GM21528 (cell line): ENCODE data around the gene POTEM.
"Not testable (repeated sequence)": the region's sequence is repeated elsewhere in the genome, so short reads cannot be mapped to it uniquely, and the experiment has no call there.

Experiments used
- ATAC-seq: cut with Tn5 transposase; IDR thresholded peaks from one replicate; pipeline ENCODE4 v1.9.1; 2021; ENCODE audit warnings: mild to moderate bottlenecking, moderate library complexity; ENCODE audit not compliant: unreplicated experiment, low FRiP score

POTEM gene

DNA sequence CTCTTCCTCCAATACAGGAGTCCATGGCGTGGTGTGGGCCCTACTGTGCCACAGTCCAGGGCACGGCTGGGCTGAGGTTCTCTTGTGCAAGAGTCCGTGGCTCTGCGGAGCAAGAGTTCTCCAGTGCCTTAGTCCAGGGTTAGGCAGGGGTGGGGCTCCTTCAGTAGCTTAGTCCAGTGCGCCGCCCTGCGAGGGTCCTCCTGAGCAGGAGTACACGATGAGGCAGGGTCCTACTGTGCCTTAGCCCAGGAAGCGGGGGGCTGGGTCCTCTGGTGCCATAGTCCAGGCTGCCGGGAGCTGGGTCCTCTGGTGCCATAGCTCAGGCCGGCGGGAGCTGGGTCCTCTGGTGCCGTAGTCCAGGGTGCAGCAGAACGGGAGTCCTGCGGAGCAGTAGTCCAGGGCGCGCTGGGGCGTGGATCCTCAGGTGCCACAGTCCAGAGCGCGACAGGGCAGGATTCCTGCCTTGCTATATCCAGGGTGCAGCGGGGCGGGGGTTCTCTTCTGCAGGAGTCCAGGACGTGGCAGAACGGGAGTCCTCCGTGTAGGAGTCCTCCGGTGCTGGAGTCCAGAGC lies 69.7 kb downstream of the POTEM start:
- ATAC-seq: not testable (repeated sequence)

DNA sequence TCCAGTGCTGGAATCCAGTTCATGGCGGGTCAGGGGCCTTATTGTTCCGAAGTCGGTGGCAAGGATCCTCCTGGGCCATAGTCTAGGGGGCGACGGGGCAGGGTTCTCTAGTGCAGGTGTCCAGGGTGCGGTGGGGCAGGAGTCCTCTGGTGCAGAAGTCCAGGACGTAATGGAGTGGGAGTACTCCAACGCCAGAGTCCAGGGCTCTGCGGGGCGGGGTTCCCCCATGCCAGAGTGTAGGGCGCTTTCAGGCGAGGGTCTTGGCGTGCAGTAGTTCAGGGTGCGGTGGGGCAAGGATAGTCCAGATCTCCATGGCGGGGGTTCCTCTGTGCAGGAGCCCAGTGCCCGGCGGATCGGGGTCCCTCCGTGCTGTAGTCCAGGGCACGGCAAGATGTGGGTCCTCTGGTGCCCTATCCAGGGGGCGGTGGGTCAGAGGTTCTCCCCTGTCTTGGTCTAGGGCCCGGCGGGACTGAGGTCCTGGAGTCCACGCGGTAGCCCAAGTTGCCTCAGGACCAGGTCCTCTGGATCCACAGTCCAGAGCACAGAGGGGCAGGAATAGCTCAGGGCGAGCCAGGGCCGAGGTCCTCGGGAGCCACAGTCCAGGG lies 70.9 kb downstream of the POTEM start:
- not testable (repeated sequence) for ATAC-seq

DNA sequence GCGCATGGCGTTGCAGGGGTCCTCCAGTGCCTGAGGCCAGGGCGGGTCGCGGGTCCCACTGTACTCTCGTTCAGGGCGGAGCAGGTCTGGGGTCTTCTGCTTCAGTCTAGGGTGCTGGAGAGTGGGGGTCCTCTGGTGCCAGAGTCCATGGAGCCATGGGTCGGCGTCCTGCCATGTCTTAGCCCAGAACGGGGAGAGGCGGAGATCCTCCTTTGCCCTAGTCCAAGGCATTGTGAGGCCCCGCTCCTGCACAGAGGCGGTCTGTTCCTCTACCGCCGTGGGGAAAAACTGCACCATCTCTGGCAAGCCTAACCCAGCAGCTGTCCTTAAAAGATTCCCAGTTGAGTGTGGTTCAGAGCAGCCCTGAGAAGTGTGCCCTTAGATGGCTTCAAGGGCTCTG lies 71.6 kb downstream of the POTEM start:
- ATAC-seq: not testable (repeated sequence)

DNA sequence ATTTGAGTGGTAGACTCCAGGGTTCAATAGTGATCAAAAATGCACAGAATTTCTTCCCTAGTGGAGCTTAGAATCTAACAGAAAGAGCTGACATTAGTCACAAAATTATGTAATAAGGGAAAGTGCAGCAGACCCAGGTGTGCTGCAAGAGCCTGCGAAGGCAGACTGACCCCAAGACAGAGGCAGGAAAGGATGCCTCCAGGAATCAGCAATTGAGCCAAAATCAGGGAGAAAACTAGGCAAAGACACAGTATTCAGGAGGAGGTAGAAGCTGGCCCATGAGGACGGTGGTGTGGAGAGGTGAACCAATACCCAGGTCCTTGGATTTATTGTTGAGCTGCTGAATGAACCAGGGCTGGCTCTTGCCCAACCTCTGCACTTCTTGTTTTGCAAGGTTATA lies 76.2 kb downstream of the POTEM start:
- ATAC-seq: not testable (repeated sequence)
